Lower leg skin (tissue), 4 donors: Measurements from ENCODE around the gene ABCA4. TPM values are rescaled to one million over a fixed set of nuclear protein-coding genes. Genes with fewer than 3 reads are reported as not detected.
A peak's percentile ranks its signal among the peaks of the same experiment; 100 is the strongest.

ENCODE experiments used
- DNase-seq, 2 donors: peaks; one replicate each; pipeline ENCODE4 v3.0.0-alpha.2; 2019; ENCODE audit warnings: low spot score in 2 of 2
- H3K4me3 ChIP-seq: fragments of 200-600 bp; sonication (generic); 2 replicates; pipeline ENCODE4 v1.5.1; 2017; ENCODE audit warnings: mild to moderate bottlenecking, low read depth; ENCODE audit not compliant: poor library complexity, severe bottlenecking
- CTCF ChIP-seq, 3 donors: fragments of 450-650 bp; IDR thresholded peaks; one replicate each; pipeline ENCODE4 v1.5.1; 2016; ENCODE audit warnings: antibody characterized with exemption in 3 of 3, mild to moderate bottlenecking in 3 of 3, moderate library complexity in 2 of 3
- POLR2A ChIP-seq, 2 donors: fragments of 450-650 bp; IDR thresholded peaks; one replicate each; pipeline ENCODE4 v1.6.1; 2016 to 2017; ENCODE audit warnings: antibody characterized with exemption in 2 of 2, mild to moderate bottlenecking in 1 of 2, moderate library complexity in 1 of 2
- WGBS, 2 donors: methylation state at CpG; one replicate each; pipeline ENCODE4 v1.1.5; 2018; 5-methylcytosine and 5-hydroxymethylcytosine counted together
- intact Hi-C: fragments of 100-400 bp; cut with DNase I; formaldehyde crosslinking; loops from one replicate; pipeline ENCODE4 v1.15.0; 2023; ENCODE audit warnings: low total_unique reads
- total RNA-seq, 4 donors: library from RNA; depleted of rRNA; stranded (reverse); fragments of >200 nt; gene quantifications; one replicate each; pipeline ENCODE4 v1.1.0, GENCODE V29; 2016

The ABCA4 gene
- total RNA-seq, 4 donors from 2014 or later: 0.46 to 5.3 (median 3.8) TPM

DNA sequence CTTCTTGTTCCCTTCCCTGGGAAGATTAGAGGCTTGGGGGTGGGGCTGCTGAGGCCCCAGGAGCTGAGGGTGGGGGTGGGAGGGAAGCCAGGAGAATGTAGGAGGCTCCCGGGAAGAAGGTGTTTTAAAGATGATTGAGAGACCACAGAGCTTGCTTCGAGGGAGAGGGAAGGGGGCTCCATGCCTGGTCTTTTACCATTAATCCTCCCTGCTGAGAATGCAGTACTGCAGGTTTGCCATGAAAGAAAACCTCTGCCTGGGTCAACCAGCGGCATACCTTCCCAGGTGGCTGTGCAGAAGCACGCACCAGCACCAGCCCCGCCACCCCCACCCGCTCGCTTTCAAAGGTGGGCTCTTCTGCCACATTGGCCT, 15.4 kb downstream of the ABCA4 start:
- no peak overlapping the region for H3K4me3 ChIP-seq
- intact Hi-C loops: no loop called here
- TF ChIP-seq CTCF (IDR thresholded peaks at IDR 0.05) (no peak), POLR2A (IDR thresholded peaks at IDR 0.05) (no peak)
- WGBS, 2 donors: 62 to 63% methylated on average over 7 of the region's 7 CpGs
- no peak for DNase-seq

DNA sequence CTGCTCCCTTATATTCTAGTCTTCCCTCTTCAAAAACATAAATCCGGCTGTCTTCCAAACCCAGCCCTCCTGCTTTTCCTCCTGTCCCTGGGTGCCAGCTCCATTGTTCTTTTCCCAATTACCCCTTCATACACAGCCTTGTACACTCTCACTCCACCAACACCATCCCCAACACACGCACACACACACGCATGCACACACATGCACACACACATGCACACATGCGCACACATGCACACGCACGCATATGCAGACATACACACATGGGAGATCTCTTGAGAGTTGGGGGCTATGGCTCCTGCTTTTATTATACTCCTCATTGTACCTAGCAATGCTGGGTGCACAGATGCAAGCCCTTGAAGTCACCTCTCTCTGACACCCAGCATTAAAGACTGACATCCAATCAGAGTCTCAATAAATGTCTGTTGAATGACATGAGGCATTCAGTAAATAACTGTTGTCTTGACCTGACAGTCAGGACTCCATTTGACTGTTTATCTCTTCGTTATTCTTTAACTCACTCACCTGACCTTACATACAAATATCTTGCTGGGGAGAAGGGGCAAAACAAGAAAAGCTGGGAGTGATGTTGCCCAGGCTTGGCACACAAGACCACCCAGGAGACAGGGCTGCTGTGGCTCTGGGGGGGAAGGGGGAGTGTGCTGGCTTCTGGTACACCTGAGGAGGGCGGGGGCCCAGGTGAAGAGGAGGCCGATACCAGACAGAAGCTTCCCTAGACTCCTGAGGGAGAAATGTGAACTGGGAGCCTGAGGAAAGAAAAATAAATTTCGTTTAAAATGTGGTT, 16.0 kb downstream of the ABCA4 start:
- H3K4me3 ChIP-seq: no peak overlapping the region
- WGBS, 2 donors: 68 to 74% methylated on average over 10 of the region's 10 CpGs
- DNase-seq: peak in 1 of 2 donors; percentile 80
- TF ChIP-seq POLR2A (IDR thresholded peaks at IDR 0.05) (no peak), CTCF (IDR thresholded peaks at IDR 0.05) (no peak)
- intact Hi-C loops: no loop called here

DNA sequence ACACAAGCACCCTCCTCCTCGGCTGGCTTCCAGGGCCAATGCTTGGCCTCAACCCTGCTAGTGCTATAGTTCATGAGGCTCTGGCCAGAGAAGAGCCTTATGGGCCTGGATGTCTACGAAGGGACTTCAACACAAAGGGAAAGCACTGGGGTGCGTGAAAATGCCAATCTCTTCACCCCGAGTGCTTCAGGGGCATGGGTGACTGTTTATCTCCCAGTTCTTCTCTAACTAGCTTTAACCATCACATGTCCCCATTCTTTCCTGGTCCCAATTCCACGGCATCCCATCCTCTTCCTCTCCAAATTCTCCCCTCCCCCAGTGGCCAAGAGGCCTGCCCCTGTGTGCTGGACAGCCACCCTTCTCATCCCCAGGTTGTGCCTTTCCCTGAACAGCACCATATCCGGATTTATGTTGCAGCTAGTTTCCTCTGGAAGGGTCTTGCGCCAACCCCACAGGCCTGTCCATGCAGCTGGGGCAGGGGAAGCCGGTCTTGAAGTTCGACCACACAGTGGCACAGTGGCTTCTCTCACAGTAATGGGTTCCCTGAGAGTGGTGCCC, 16.7 kb downstream of the ABCA4 start:
- TF ChIP-seq POLR2A (IDR thresholded peaks at IDR 0.05) (no peak), CTCF (IDR thresholded peaks at IDR 0.05) (no peak)
- peak in 1 of 2 donors; percentile 72 for DNase-seq
- WGBS, 2 donors: 86 to 87% methylated on average over 9 of the region's 9 CpGs
- intact Hi-C loops: no loop called here
- no peak overlapping the region for H3K4me3 ChIP-seq

DNA sequence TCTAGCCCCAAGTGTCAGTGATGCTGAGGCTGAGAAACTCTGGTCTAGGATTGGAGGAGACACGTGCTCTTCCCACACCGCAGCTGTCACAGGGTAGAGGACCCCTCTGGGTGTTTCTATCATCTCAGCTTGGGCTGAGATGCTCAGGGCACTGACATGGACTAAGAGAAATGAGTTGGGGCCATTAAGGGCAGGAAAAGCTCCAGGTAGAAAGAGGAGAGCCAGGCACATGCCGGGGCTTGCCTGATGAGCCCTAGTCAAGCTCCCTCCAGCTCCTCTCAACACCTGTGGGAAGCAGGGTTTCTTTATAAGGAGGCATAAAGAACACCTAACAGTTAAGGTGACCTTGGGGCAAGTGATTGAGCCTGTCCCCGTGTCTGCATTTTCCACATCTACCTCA, 17.3 kb downstream of the ABCA4 start:
- H3K4me3 ChIP-seq: no peak overlapping the region
- peak in 1 of 2 donors; percentile 14 for DNase-seq
- no peak for TF ChIP-seq POLR2A (IDR thresholded peaks at IDR 0.05)
- TF ChIP-seq CTCF (IDR thresholded peaks at IDR 0.05): no peak
- intact Hi-C loops: no loop called here
- WGBS, 2 donors: 66 to 69% methylated on average over 4 of the region's 4 CpGs

DNA sequence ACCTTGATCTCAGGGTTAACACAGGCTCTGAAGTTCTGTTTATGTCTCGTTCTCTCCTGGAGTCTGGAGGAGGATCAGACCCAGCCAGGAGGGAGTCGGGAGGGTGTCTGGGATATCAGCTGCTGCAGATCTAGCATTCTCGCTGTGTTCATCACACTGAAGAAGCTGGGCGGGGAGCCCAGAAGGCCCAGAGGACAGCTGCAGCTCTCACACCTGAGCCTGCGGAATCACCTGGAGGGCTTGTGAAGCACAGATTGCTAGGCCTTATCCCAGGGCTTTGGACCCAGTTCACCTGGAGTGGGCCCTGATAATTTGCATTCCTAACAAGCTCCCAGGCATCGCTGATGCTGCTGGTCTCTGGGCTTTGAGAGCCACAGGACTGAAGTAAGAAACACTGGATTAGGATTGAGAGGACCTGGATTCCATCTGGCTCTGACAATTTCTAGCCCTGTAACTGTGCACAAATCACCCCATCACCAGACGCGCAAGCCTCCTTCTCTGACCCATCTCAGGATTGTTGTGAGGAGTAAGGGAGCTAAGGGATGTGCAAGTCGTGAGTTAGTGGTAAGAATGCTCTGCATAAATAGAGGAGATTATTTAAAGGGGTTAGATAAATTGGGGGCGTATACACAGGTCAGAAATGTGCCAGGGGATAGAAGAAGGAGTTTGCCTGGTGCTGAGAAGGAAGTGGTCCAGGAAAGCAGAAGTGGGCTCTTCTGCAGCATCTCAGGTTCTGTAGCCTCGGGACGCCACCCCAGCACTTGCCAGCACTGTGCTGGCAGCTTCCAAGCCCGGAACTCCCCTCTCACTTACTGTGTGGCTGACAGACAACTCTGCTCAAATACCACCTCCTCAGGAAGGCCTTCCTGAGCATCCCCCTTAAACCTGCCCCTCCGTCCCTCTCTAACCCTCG, 19.1 kb downstream of the ABCA4 start:
- no peak for DNase-seq
- TF ChIP-seq POLR2A (IDR thresholded peaks at IDR 0.05): no peak
- no peak for TF ChIP-seq CTCF (IDR thresholded peaks at IDR 0.05)
- WGBS, 2 donors: 52 to 72% methylated on average over 15 of the region's 15 CpGs

More for the DNA sequence above, 19.1 kb downstream of the ABCA4 start:
- intact Hi-C loops: no loop called here
- H3K4me3 ChIP-seq: no peak overlapping the region
